ENCODE results near the gene MED25. TPM values are rescaled to one million over a fixed set of nuclear protein-coding genes. Genes with fewer than 3 reads are reported as not detected.
A peak's percentile ranks its signal among the peaks of the same experiment; 100 is the strongest.

MED25 gene
- total RNA-seq, 1 experiment from 2014 or later, result 81.2 TPM

GRCh38 chr19:49857061-49857837 lies 39.2 kb downstream of the MED25 start (continued):
- TF ChIP-seq PRDM15 (CRISPR knock-in tag; IDR thresholded peaks at IDR 0.05) (no peak), RORB (CRISPR knock-in tag; IDR thresholded peaks at IDR 0.05) (no peak), ZNF219 (CRISPR knock-in tag; IDR thresholded peaks at IDR 0.05; ENCODE audit: borderline replicate concordance) (no peak), JUN (CRISPR knock-in tag; IDR thresholded peaks at IDR 0.05) (no peak), EMX1 (CRISPR knock-in tag; IDR thresholded peaks at IDR 0.05) (peak; percentile 31; the same call in 1 of the 2 replicates), SMAD3 (CRISPR knock-in tag; IDR thresholded peaks at IDR 0.05; ENCODE audit: borderline replicate concordance) (peak; percentile 69; the same call in 1 of the 2 replicates), FOXP1 (CRISPR knock-in tag; IDR thresholded peaks at IDR 0.05; ENCODE audit: borderline replicate concordance) (peak; percentile 71), JAZF1 (CRISPR knock-in tag; IDR thresholded peaks at IDR 0.05) (no peak), NFYB (CRISPR knock-in tag; conservative IDR thresholded peaks at IDR 0.05; ENCODE audit: low read depth) (no peak), CREB1 (CRISPR knock-in tag; IDR thresholded peaks at IDR 0.05) (0 out of 2 replicates have a peak, but pooled peaks have one; percentile 17)
- TF ChIP-seq, protein P1, sequence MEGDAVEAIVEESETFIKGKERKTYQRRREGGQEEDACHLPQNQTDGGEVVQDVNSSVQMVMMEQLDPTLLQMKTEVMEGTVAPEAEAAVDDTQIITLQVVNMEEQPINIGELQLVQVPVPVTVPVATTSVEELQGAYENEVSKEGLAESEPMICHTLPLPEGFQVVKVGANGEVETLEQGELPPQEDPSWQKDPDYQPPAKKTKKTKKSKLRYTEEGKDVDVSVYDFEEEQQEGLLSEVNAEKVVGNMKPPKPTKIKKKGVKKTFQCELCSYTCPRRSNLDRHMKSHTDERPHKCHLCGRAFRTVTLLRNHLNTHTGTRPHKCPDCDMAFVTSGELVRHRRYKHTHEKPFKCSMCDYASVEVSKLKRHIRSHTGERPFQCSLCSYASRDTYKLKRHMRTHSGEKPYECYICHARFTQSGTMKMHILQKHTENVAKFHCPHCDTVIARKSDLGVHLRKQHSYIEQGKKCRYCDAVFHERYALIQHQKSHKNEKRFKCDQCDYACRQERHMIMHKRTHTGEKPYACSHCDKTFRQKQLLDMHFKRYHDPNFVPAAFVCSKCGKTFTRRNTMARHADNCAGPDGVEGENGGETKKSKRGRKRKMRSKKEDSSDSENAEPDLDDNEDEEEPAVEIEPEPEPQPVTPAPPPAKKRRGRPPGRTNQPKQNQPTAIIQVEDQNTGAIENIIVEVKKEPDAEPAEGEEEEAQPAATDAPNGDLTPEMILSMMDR (IDR thresholded peaks at IDR 0.05), result no peak
- TF ChIP-seq, protein P2, sequence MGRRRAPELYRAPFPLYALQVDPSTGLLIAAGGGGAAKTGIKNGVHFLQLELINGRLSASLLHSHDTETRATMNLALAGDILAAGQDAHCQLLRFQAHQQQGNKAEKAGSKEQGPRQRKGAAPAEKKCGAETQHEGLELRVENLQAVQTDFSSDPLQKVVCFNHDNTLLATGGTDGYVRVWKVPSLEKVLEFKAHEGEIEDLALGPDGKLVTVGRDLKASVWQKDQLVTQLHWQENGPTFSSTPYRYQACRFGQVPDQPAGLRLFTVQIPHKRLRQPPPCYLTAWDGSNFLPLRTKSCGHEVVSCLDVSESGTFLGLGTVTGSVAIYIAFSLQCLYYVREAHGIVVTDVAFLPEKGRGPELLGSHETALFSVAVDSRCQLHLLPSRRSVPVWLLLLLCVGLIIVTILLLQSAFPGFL (CRISPR knock-in tag; IDR thresholded peaks at IDR 0.05; ENCODE audit: borderline replicate concordance), result no peak

DNA sequence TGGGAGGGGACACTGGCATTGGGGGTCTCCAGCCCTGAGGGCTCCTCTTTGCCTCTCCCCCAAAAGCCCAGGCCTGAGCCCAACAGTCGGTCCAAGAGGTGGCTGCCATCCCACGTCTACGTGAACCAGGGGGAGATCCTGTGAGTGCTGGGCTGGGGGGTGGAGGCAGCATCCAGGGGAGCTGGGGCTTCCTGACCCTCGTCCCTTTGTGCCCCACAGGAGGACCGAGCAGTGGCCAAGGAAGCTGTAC lies 39.7 kb downstream of the MED25 start:
- POLR2A ChIA-PET, result interaction anchor here (0.6 to 2.4 kb wide), 4 partner anchors 7 to 12 kb away, joined by 3 to 7 read pairs (median 4); partner anchors contain the start of gene PNKP
- Mint-ChIP-seq H3K27ac (peak overlapping the region; percentile 19; the same call in 1 of the 2 replicates), H3K4me3 (no peak overlapping the region), H3K9me3 (no peaks in the 10 kb centered on the region), H3K27me3 (ENCODE audit: low read depth) (no peaks in the 10 kb centered on the region; the same call in 1 of the 2 replicates), H3K36me3 (peaks cover 20% of the 10 kb centered on the region), H3K4me1 (peaks cover 15% of the 10 kb centered on the region)
- no peak for DNase-seq (ENCODE audit: low spot score)
- CTCF ChIA-PET, result interaction anchor here (1.0 to 2.1 kb wide), 2 partner anchors 9 to 45 kb away, joined by 5 to 6 read pairs; partner anchors contain the start of gene FUZ
- TF ChIP-seq FOXK1 (CRISPR knock-in tag; IDR thresholded peaks at IDR 0.05) (no peak), CREM (CRISPR knock-in tag; IDR thresholded peaks at IDR 0.05) (0 out of 2 replicates have a peak, but pooled peaks have one; percentile 15), ZNF121 (CRISPR knock-in tag; IDR thresholded peaks at IDR 0.05) (no peak), NR1H2 (CRISPR knock-in tag; IDR thresholded peaks at IDR 0.05) (no peak)
- TF ChIP-seq, protein P3, sequence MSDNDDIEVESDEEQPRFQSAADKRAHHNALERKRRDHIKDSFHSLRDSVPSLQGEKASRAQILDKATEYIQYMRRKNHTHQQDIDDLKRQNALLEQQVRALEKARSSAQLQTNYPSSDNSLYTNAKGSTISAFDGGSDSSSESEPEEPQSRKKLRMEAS (CRISPR knock-in tag; IDR thresholded peaks at IDR 0.05), result no peak
- TF ChIP-seq, protein P4, sequence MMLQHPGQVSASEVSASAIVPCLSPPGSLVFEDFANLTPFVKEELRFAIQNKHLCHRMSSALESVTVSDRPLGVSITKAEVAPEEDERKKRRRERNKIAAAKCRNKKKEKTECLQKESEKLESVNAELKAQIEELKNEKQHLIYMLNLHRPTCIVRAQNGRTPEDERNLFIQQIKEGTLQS (CRISPR knock-in tag; conservative IDR thresholded peaks at IDR 0.05), result no peak
- no peak for ATAC-seq

All from WTC11 (cell line).